MCF 10A (cell line): ENCODE results near the gene SEC63. TPM values are rescaled to one million over a fixed set of nuclear protein-coding genes. Genes with fewer than 3 reads are reported as not detected.
"Not testable (repeated sequence)": the region's sequence is repeated elsewhere in the genome, so short reads cannot be mapped to it uniquely, and the experiment has no call there.

Experiments used
- BruUV-seq: library from RNA; stranded (reverse); fragments of 400-500 nt; replicated peaks from 2 replicates; lab custom pipeline; 2021; lab: Mats Ljungman, UMichigan
- CTCF ChIA-PET: fragments of 300-600 bp; sonication (Branson Sonifier 250); formaldehyde crosslinking; extraction: SDS; loops from one replicate; lab custom pipeline; 2021; ENCODE audit warnings: antibody characterized with exemption, inconsistent platforms; lab: Yijun Ruan, JAX
- POLR2A ChIA-PET: fragments of 300-600, 350-650 bp; sonication (Branson Sonifier 250); formaldehyde crosslinking; extraction: SDS; loops from one replicate; lab custom pipeline; 2020; ENCODE audit warnings: antibody characterized with exemption, inconsistent platforms; lab: Yijun Ruan, JAX
- DNase-seq: peaks from one replicate; pipeline ENCODE4 v3.0.0-alpha.2; 2018; ENCODE audit not compliant: unreplicated experiment
- H3K27ac Mint-ChIP-seq: one replicate; pipeline ENCODE4 v1.8.0; 2022; ENCODE audit warnings: mild to moderate bottlenecking, low read depth, mixed read lengths; ENCODE audit not compliant: unreplicated experiment
- H3K27me3 Mint-ChIP-seq: one replicate; pipeline ENCODE4 v1.8.0; 2022; ENCODE audit warnings: mixed read lengths; ENCODE audit not compliant: insufficient read depth, unreplicated experiment
- H3K36me3 Mint-ChIP-seq: one replicate; pipeline ENCODE4 v1.8.0; 2022; ENCODE audit warnings: mild to moderate bottlenecking, moderate library complexity, mixed read lengths; ENCODE audit not compliant: insufficient read depth, unreplicated experiment
- H3K4me1 Mint-ChIP-seq: one replicate; pipeline ENCODE4 v1.8.0; 2022; ENCODE audit warnings: mixed read lengths; ENCODE audit not compliant: insufficient read depth, unreplicated experiment
- H3K4me3 Mint-ChIP-seq: one replicate; pipeline ENCODE4 v1.8.0; 2022; ENCODE audit warnings: mild to moderate bottlenecking, moderate library complexity, mixed read lengths; ENCODE audit not compliant: unreplicated experiment
- H3K9me3 Mint-ChIP-seq: one replicate; pipeline ENCODE4 v1.8.0; 2022; ENCODE audit warnings: mixed read lengths; ENCODE audit not compliant: unreplicated experiment
- CTCF ChIP-seq: fragments of 200-600 bp; IDR thresholded peaks from one replicate; pipeline ENCODE4 v1.8.0; 2022; ENCODE audit warnings: antibody characterized with exemption, mild to moderate bottlenecking; ENCODE audit not compliant: unreplicated experiment
- intact Hi-C: fragments of 100-400 bp; cut with micrococcal nuclease; formaldehyde crosslinking; loops from 2 replicates; pipeline ENCODE4 v1.14.1; 2022
- total RNA-seq: library from RNA; stranded (reverse); gene quantifications from 2 replicates; pipeline ENCODE4 v1.2.3, GENCODE V29; 2022

The SEC63 gene
- total RNA-seq, 1 experiment from 2014 or later: 204 TPM

GRCh38 chr6:107957308-107957908 lies 600 bp downstream of the SEC63 start:
- no peak for TF ChIP-seq CTCF
- CTCF ChIA-PET: interaction anchor here (0.6 to 0.9 kb wide), 2 partner anchors 23 to 37 kb away, joined by 3 read pairs; no protein-coding TSS in a partner anchor
- peak; percentile 63 for DNase-seq
- H3K27me3 Mint-ChIP-seq: no peaks in the 10 kb centered on the region
- POLR2A ChIA-PET: interaction anchor here (0.6 to 1.7 kb wide), 24 partner anchors 9 to 1146 kb away, joined by 3 to 10 read pairs (median 3); partner anchors contain the start of gene SNX3
- H3K27ac Mint-ChIP-seq: peak overlapping the region; percentile 94
- peak overlapping the region; percentile 88 for H3K4me3 Mint-ChIP-seq
- TSS peak; percentile 21 for BruUV-seq
- intact Hi-C loops: no loop called here
- no peaks in the 10 kb centered on the region for H3K9me3 Mint-ChIP-seq
- peaks cover 6% of the 10 kb centered on the region for H3K36me3 Mint-ChIP-seq
- peaks cover 8% of the 10 kb centered on the region for H3K4me1 Mint-ChIP-seq

- no peak for TF ChIP-seq CTCF
- peak overlapping the region; percentile 94 for H3K27ac Mint-ChIP-seq
- H3K27me3 Mint-ChIP-seq: no peaks in the 10 kb centered on the region
- DNase-seq: peak; percentile 56
- no peaks in the 10 kb centered on the region for H3K9me3 Mint-ChIP-seq
- H3K36me3 Mint-ChIP-seq: peaks cover 8% of the 10 kb centered on the region
- intact Hi-C loops: no loop called here
- TSS peak; percentile 40 for BruUV-seq
- ChIA-PET CTCF (interaction anchor here (0.6 kb wide), 1 partner anchor 38 kb away, joined by 3 read pairs; no protein-coding TSS in a partner anchor), POLR2A (interaction anchor here (0.6 to 1.8 kb wide), 26 partner anchors 8 to 1444 kb away, joined by 3 to 10 read pairs (median 3); partner anchors contain the start of genes CD164 and SNX3)
- H3K4me3 Mint-ChIP-seq: peak overlapping the region; percentile 88
- peaks cover 8% of the 10 kb centered on the region for H3K4me1 Mint-ChIP-seq
Measured at GRCh38 chr6:107956586-107957307, 1.3 kb downstream of the SEC63 start.

- ChIA-PET CTCF (no interaction called here), POLR2A (interaction anchor here (0.6 to 1.8 kb wide), 17 partner anchors 8 to 1426 kb away, joined by 3 to 10 read pairs (median 3); partner anchors contain the start of genes CD164 and SNX3)
- TF ChIP-seq CTCF: no peak
- Mint-ChIP-seq H3K9me3 (no peaks in the 10 kb centered on the region), H3K27me3 (no peaks in the 10 kb centered on the region), H3K36me3 (peaks cover 8% of the 10 kb centered on the region), H3K4me1 (peaks cover 8% of the 10 kb centered on the region), H3K27ac (peak overlapping the region; percentile 94), H3K4me3 (peak overlapping the region; percentile 88)
- BruUV-seq: no TSS peak
- no peak for DNase-seq
- intact Hi-C loops: no loop called here
Measured at GRCh38 chr6:107956181-107956580, 1.8 kb downstream of the SEC63 start.

- H3K27ac Mint-ChIP-seq, H3K36me3 Mint-ChIP-seq, DNase-seq, H3K27me3 Mint-ChIP-seq, intact Hi-C loops, BruUV-seq, H3K9me3 Mint-ChIP-seq, H3K4me3 Mint-ChIP-seq, CTCF ChIA-PET, POLR2A ChIA-PET: not testable (repeated sequence)
- peaks cover 20% of the 10 kb centered on the region for H3K4me1 Mint-ChIP-seq
Measured at GRCh38 chr6:107953858-107954414, 4.1 kb downstream of the SEC63 start.
